ENCODE results near the gene FAM184A. TPM values are rescaled to one million over a fixed set of nuclear protein-coding genes. Genes with fewer than 3 reads are reported as not detected.
"Not testable (repeated sequence)": the region's sequence is repeated elsewhere in the genome, so short reads cannot be mapped to it uniquely, and the experiment has no call there.

FAM184A gene
- total RNA-seq, 1 donor from 2014 or later: 3.1 TPM

DNA sequence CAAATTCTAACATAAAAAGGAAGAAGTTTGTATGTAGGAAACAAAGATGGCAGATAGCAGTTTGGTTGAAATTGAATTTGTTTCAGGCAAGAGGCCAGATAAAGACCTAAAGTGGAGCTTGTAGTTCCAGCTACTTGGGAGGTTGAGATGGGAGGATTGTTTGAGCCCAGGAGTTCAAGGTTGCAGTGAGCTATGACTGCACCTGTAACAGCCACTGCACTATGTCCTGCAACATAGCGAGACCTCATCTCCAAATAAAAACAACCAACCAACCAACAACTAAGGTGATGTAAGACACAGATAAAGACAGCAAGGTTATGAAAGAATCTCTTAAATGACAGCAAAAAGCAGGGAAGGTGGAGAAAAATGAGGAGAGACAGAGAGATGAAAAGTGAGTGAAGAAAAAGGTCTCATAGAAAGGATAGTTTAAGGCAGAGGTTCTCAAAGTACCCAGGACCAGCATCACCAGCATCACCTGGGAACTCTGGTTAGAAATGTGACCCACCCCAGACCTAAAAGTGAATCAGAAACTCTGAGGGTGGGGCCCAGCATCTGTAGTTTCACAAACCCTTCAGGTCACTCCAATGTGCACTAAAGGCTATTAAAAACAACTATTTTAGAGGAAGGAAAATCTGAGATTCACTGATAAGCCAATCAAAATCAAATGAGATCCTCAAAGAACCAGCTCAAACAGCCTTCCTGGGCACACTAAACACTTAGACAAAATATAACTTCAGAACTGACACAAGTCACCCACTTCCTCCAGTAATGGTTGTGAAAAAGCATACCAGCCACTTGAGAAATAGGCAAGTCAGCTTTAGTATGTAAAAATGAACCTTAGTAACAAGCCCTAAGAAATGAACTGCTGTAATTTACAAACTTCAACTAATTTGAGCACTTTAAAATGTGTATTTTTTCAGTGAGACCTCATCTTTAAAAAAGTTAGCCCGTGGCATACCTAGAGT is 57.6 kb downstream of the FAM184A start:
- H3K27me3 ChIP-seq: no peaks in the 10 kb centered on the region
- H3K27ac ChIP-seq: no peak overlapping the region
- TF ChIP-seq, protein P1, sequence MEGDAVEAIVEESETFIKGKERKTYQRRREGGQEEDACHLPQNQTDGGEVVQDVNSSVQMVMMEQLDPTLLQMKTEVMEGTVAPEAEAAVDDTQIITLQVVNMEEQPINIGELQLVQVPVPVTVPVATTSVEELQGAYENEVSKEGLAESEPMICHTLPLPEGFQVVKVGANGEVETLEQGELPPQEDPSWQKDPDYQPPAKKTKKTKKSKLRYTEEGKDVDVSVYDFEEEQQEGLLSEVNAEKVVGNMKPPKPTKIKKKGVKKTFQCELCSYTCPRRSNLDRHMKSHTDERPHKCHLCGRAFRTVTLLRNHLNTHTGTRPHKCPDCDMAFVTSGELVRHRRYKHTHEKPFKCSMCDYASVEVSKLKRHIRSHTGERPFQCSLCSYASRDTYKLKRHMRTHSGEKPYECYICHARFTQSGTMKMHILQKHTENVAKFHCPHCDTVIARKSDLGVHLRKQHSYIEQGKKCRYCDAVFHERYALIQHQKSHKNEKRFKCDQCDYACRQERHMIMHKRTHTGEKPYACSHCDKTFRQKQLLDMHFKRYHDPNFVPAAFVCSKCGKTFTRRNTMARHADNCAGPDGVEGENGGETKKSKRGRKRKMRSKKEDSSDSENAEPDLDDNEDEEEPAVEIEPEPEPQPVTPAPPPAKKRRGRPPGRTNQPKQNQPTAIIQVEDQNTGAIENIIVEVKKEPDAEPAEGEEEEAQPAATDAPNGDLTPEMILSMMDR (IDR thresholded peaks at IDR 0.05): no peak
- no peak overlapping the region for H3K4me3 ChIP-seq
- DNase-seq (ENCODE audit: low spot score in 2 of 2): no peak
- intact Hi-C loops (cut with DNase I): no loop called here
- H3K9me3 ChIP-seq: no peaks in the 10 kb centered on the region
- peaks cover 0 to 3% of the 10 kb centered on the region in 2 donors for H3K36me3 ChIP-seq
- no peaks in the 10 kb centered on the region for H3K4me1 ChIP-seq

DNA sequence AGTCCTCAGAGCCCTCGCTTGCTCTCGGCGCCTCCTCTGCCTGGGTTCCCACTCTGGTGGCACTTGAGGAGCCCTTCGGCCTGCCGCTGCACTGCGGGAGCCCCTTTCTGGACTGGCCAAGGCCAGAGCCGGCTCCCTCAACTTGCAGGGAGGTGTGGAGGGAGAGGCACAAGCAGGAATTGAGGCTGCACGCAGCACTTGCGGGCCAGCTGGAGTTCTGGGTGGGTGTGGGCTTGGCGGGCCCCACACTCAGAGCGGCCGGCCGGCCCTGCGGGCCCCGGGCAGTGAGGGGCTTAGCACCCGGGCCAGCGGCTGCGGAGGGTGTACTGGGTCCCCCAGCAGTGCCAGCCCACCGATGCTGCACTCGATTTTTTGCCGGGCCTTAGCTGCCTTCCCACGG is 63.3 kb downstream of the FAM184A start:
- DNase-seq (ENCODE audit: low spot score in 2 of 2); H3K9me3 ChIP-seq; H3K27ac ChIP-seq; H3K27me3 ChIP-seq; H3K4me3 ChIP-seq; intact Hi-C loops (cut with DNase I); H3K36me3 ChIP-seq; H3K4me1 ChIP-seq: not testable (repeated sequence)

DNA sequence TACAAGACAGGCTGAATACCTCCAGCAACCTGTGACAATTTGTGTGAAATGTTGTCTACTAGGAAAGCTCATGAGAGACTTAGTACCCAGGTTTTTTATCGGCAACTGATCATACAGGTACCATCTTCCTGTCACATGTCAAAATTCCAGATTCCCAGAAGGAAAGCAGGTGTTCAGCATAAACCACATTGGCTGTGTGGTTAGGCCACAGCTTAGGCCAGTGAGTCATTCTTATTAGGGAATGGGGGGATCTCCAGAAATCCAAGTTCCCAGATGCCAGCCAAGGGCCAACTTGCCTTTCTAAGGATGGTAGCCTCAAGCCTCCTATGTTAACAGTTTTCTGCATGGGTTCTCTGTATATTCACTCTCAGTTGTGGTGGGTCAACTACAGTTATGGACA is 65.9 kb downstream of the FAM184A start:
- Histone ChIP-seq H3K27me3 (no peaks in the 10 kb centered on the region), H3K4me1 (no peaks in the 10 kb centered on the region), H3K27ac (no peak overlapping the region), H3K4me3 (no peak overlapping the region), H3K9me3 (no peaks in the 10 kb centered on the region), H3K36me3 (peaks cover 0 to 3% of the 10 kb centered on the region in 2 donors)
- no peak for DNase-seq (ENCODE audit: low spot score in 2 of 2)
- intact Hi-C loops (cut with DNase I): no loop called here
- TF ChIP-seq, protein P1 (IDR thresholded peaks at IDR 0.05): no peak

DNA sequence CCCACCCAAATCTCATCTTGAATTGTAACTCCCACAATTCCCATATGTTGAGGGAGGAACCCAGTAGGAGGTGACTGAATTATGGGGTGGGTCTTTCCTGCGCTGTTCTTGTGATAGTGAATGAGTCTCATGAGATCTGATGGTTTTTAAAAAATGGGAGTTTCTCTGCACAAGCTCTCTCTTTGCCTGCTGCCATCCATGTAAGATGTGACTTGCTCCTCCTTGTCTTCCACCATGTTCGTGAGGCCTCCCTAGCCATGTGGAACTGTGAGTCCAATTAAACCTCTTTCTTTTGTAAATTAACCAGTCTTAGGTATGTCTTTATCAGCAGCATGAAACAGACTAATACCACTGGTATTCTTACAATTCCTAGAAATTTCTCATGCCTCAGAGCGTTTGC is 69.2 kb downstream of the FAM184A start:
- DNase-seq (ENCODE audit: low spot score in 2 of 2); H3K9me3 ChIP-seq: not testable (repeated sequence)

DNA sequence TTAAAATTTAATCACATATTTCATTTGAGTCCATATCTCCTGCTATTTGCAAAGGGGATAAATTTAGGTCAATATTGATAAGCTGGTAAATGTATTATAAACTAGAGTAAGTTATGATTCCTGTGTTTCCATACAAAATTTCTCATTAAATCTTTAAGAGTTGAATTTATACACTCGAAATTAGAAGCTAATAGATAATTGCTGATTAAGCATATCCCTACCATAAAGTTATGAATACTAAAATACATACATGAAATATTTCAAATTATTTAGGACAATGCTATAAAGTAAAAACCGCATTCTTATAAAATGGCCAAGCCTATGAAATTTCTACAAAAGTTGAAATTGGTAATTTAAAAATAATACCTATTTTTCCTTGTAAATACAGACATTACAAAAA is 71.5 kb downstream of the FAM184A start:
- H3K9me3 ChIP-seq: no peaks in the 10 kb centered on the region
- no peaks in the 10 kb centered on the region for H3K4me1 ChIP-seq
- TF ChIP-seq, protein P1 (IDR thresholded peaks at IDR 0.05): no peak
- intact Hi-C loops (cut with DNase I): no loop called here
- DNase-seq (ENCODE audit: low spot score in 2 of 2): no peak
- H3K27me3 ChIP-seq: no peaks in the 10 kb centered on the region
- no peak overlapping the region for H3K4me3 ChIP-seq
- H3K27ac ChIP-seq: no peak overlapping the region
- H3K36me3 ChIP-seq: no peaks in the 10 kb centered on the region

More for the DNA sequence above, 69.2 kb downstream of the FAM184A start:
- H3K4me1 ChIP-seq; H3K27ac ChIP-seq; H3K36me3 ChIP-seq; H3K4me3 ChIP-seq; H3K27me3 ChIP-seq; intact Hi-C loops (cut with DNase I): not testable (repeated sequence)

DNA sequence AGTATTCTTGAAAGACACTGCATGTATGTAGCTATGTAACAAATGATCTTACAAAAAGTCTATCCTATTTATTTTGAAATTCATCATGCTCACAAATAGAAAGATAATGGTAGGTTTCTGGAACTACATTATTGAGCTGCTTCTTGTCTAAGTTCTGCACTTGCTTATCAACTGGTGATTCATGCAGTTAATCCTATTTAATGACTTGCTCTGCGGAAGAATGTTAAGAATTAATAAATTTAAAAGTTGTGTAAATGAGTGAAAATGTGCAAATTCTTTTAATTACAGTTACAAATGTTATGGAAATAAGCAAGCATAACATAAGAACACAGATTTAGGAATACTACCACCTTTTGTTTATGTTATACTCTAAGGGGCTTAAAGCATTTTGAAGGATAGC is 76.4 kb downstream of the FAM184A start:
- intact Hi-C loops (cut with DNase I): no loop called here
- Histone ChIP-seq H3K9me3 (no peaks in the 10 kb centered on the region), H3K36me3 (no peaks in the 10 kb centered on the region), H3K27me3 (no peaks in the 10 kb centered on the region), H3K4me3 (no peak overlapping the region), H3K27ac (no peak overlapping the region), H3K4me1 (no peaks in the 10 kb centered on the region)
- TF ChIP-seq, protein P1 (IDR thresholded peaks at IDR 0.05): no peak
- DNase-seq (ENCODE audit: low spot score in 2 of 2): no peak
